ENCODE measurements around the gene FAM185A. TPM values are rescaled to one million over a fixed set of nuclear protein-coding genes. Genes with fewer than 3 reads are reported as not detected.

The FAM185A gene
- total RNA-seq, 2 experiments from 2014 or later: 5.3 to 6.3 TPM

GRCh38 chr7:102819151-102819550 lies 70.4 kb downstream of the FAM185A start:
- Mint-ChIP-seq H3K27ac (no peak overlapping the region), H3K36me3 (ENCODE audit: low read depth) (peaks cover 6% of the 10 kb centered on the region)
- intact Hi-C loops (cut with micrococcal nuclease): loop anchor here (5.0 kb wide), 1 partner anchor 48 kb away; no protein-coding TSS in a partner anchor

GRCh38 chr7:102821994-102822747 lies 73.4 kb downstream of the FAM185A start:
- peaks cover 11% of the 10 kb centered on the region for H3K36me3 Mint-ChIP-seq (ENCODE audit: low read depth)
- no peak overlapping the region for H3K27ac Mint-ChIP-seq
- H3K27me3 Mint-ChIP-seq (ENCODE audit: low read depth): no peaks in the 10 kb centered on the region
- H3K9me3 Mint-ChIP-seq: no peaks in the 10 kb centered on the region
- intact Hi-C loops (cut with micrococcal nuclease): no loop called here
- H3K4me3 Mint-ChIP-seq: no peak overlapping the region
- DNase-seq: no peak
- CTCF ChIA-PET: no interaction called here
- H3K4me1 Mint-ChIP-seq (ENCODE audit: low read depth): no peaks in the 10 kb centered on the region

More at GRCh38 chr7:102819151-102819550, 70.4 kb downstream of the FAM185A start:
- CTCF ChIA-PET: interaction anchor here (0.7 kb wide), 1 partner anchor 13 kb away, joined by 3 read pairs; no protein-coding TSS in a partner anchor
- H3K9me3 Mint-ChIP-seq: no peaks in the 10 kb centered on the region
- no peak overlapping the region for H3K4me3 Mint-ChIP-seq
- DNase-seq: no peak
- peaks cover 2% of the 10 kb centered on the region for H3K4me1 Mint-ChIP-seq (ENCODE audit: low read depth)
- no peaks in the 10 kb centered on the region for H3K27me3 Mint-ChIP-seq (ENCODE audit: low read depth)

GRCh38 chr7:102823390-102824119 lies 74.8 kb downstream of the FAM185A start:
- DNase-seq: no peak
- H3K4me3 Mint-ChIP-seq: no peak overlapping the region
- H3K9me3 Mint-ChIP-seq: no peaks in the 10 kb centered on the region
- peaks cover 16% of the 10 kb centered on the region for H3K36me3 Mint-ChIP-seq (ENCODE audit: low read depth)
- CTCF ChIA-PET: interaction anchor here (0.6 kb wide), 1 partner anchor 229 kb away, joined by 6 read pairs; no protein-coding TSS in a partner anchor
- intact Hi-C loops (cut with micrococcal nuclease): no loop called here
- H3K27ac Mint-ChIP-seq: no peak overlapping the region
- no peaks in the 10 kb centered on the region for H3K4me1 Mint-ChIP-seq (ENCODE audit: low read depth)
- no peaks in the 10 kb centered on the region for H3K27me3 Mint-ChIP-seq (ENCODE audit: low read depth)

- Mint-ChIP-seq H3K4me1 (ENCODE audit: low read depth) (no peaks in the 10 kb centered on the region), H3K4me3 (no peak overlapping the region), H3K27ac (no peak overlapping the region), H3K9me3 (no peaks in the 10 kb centered on the region), H3K27me3 (ENCODE audit: low read depth) (no peaks in the 10 kb centered on the region), H3K36me3 (ENCODE audit: low read depth) (peaks cover 22% of the 10 kb centered on the region)
- CTCF ChIA-PET: no interaction called here
- DNase-seq: no peak
- intact Hi-C loops (cut with micrococcal nuclease): no loop called here
Measured at GRCh38 chr7:102828286-102828685, 79.5 kb downstream of the FAM185A start.

GRCh38 chr7:102829075-102829474 lies 80.3 kb downstream of the FAM185A start:
- no peaks in the 10 kb centered on the region for H3K9me3 Mint-ChIP-seq
- no peaks in the 10 kb centered on the region for H3K27me3 Mint-ChIP-seq (ENCODE audit: low read depth)
- H3K27ac Mint-ChIP-seq: no peak overlapping the region
- intact Hi-C loops (cut with micrococcal nuclease): no loop called here
- peaks cover 22% of the 10 kb centered on the region for H3K36me3 Mint-ChIP-seq (ENCODE audit: low read depth)
- no peak overlapping the region for H3K4me3 Mint-ChIP-seq
- CTCF ChIA-PET: no interaction called here
- DNase-seq: no peak
- H3K4me1 Mint-ChIP-seq (ENCODE audit: low read depth): no peaks in the 10 kb centered on the region

- Mint-ChIP-seq H3K27ac (no peak overlapping the region), H3K4me3 (no peak overlapping the region), H3K27me3 (ENCODE audit: low read depth) (no peaks in the 10 kb centered on the region), H3K4me1 (ENCODE audit: low read depth) (peaks cover 4% of the 10 kb centered on the region), H3K9me3 (no peaks in the 10 kb centered on the region), H3K36me3 (ENCODE audit: low read depth) (peaks cover 22% of the 10 kb centered on the region)
- intact Hi-C loops (cut with micrococcal nuclease): no loop called here
- CTCF ChIA-PET: no interaction called here
- no peak for DNase-seq
Measured at GRCh38 chr7:102830197-102830596, 81.4 kb downstream of the FAM185A start.

GRCh38 chr7:102832674-102833073 lies 83.9 kb downstream of the FAM185A start:
- Mint-ChIP-seq H3K27me3 (ENCODE audit: low read depth) (no peaks in the 10 kb centered on the region), H3K4me3 (no peak overlapping the region), H3K36me3 (ENCODE audit: low read depth) (peaks cover 18% of the 10 kb centered on the region), H3K4me1 (ENCODE audit: low read depth) (peaks cover 5% of the 10 kb centered on the region), H3K27ac (no peak overlapping the region), H3K9me3 (no peaks in the 10 kb centered on the region)
- no peak for DNase-seq
- CTCF ChIA-PET: interaction anchor here (0.6 to 0.7 kb wide), 2 partner anchors 17 to 217 kb away, joined by 3 to 6 read pairs; no protein-coding TSS in a partner anchor
- intact Hi-C loops (cut with micrococcal nuclease): no loop called here

- no peak for DNase-seq
- Mint-ChIP-seq H3K36me3 (ENCODE audit: low read depth) (peaks cover 14% of the 10 kb centered on the region), H3K4me1 (ENCODE audit: low read depth) (peaks cover 5% of the 10 kb centered on the region), H3K27ac (no peak overlapping the region), H3K27me3 (ENCODE audit: low read depth) (no peaks in the 10 kb centered on the region), H3K9me3 (no peaks in the 10 kb centered on the region), H3K4me3 (no peak overlapping the region)
- CTCF ChIA-PET: no interaction called here
- intact Hi-C loops (cut with micrococcal nuclease): no loop called here
Measured at GRCh38 chr7:102833343-102833742, 84.5 kb downstream of the FAM185A start.

- H3K9me3 Mint-ChIP-seq: no peaks in the 10 kb centered on the region
- no peak overlapping the region for H3K4me3 Mint-ChIP-seq
- peaks cover 6% of the 10 kb centered on the region for H3K36me3 Mint-ChIP-seq (ENCODE audit: low read depth)
- H3K4me1 Mint-ChIP-seq (ENCODE audit: low read depth): peaks cover 5% of the 10 kb centered on the region
- no peak for DNase-seq
- intact Hi-C loops (cut with micrococcal nuclease): no loop called here
- H3K27ac Mint-ChIP-seq: no peak overlapping the region
- H3K27me3 Mint-ChIP-seq (ENCODE audit: low read depth): no peaks in the 10 kb centered on the region
- CTCF ChIA-PET: no interaction called here
Measured at GRCh38 chr7:102834466-102834865, 85.7 kb downstream of the FAM185A start.

- no peaks in the 10 kb centered on the region for H3K27me3 Mint-ChIP-seq (ENCODE audit: low read depth)
- no peak overlapping the region for H3K27ac Mint-ChIP-seq
- no peaks in the 10 kb centered on the region for H3K9me3 Mint-ChIP-seq
- H3K4me3 Mint-ChIP-seq: no peak overlapping the region
- peak; percentile 26 for DNase-seq
- H3K36me3 Mint-ChIP-seq (ENCODE audit: low read depth): peaks cover 6% of the 10 kb centered on the region
- CTCF ChIA-PET: no interaction called here
- intact Hi-C loops (cut with micrococcal nuclease): loop anchor here (1.0 kb wide), 2 partner anchors 21 to 40 kb away; no protein-coding TSS in a partner anchor
- peaks cover 5% of the 10 kb centered on the region for H3K4me1 Mint-ChIP-seq (ENCODE audit: low read depth)
Measured at GRCh38 chr7:102834999-102835398, 86.2 kb downstream of the FAM185A start.

- Mint-ChIP-seq H3K27ac (no peak overlapping the region), H3K36me3 (ENCODE audit: low read depth) (peaks cover 5% of the 10 kb centered on the region), H3K4me3 (no peak overlapping the region), H3K9me3 (no peaks in the 10 kb centered on the region), H3K27me3 (ENCODE audit: low read depth) (no peaks in the 10 kb centered on the region), H3K4me1 (ENCODE audit: low read depth) (peaks cover 5% of the 10 kb centered on the region)
- DNase-seq: no peak
- CTCF ChIA-PET: interaction anchor here (0.6 kb wide), 1 partner anchor 55 kb away, joined by 3 read pairs; no protein-coding TSS in a partner anchor
- intact Hi-C loops (cut with micrococcal nuclease): no loop called here
Measured at GRCh38 chr7:102836191-102836919, 87.6 kb downstream of the FAM185A start.

GRCh38 chr7:102836977-102837376 lies 88.2 kb downstream of the FAM185A start:
- Mint-ChIP-seq H3K4me3 (no peak overlapping the region), H3K9me3 (no peaks in the 10 kb centered on the region), H3K27me3 (ENCODE audit: low read depth) (no peaks in the 10 kb centered on the region), H3K4me1 (ENCODE audit: low read depth) (peaks cover 5% of the 10 kb centered on the region), H3K27ac (no peak overlapping the region), H3K36me3 (ENCODE audit: low read depth) (peaks cover 5% of the 10 kb centered on the region)
- CTCF ChIA-PET: no interaction called here
- intact Hi-C loops (cut with micrococcal nuclease): no loop called here
- no peak for DNase-seq
